Liver (tissue), 9 donors: ENCODE data around the gene RABL2B. TPM values are rescaled to one million over a fixed set of nuclear protein-coding genes. Genes with fewer than 3 reads are reported as not detected.

Source experiments
- DNase-seq: peaks from one replicate; pipeline ENCODE4 v3.0.0-alpha.2; 2017; ENCODE audit warnings: low spot score
- H3K27ac ChIP-seq, 2 donors: one replicate each; pipeline ENCODE4 v1.7.0; 2013; ENCODE audit warnings: inconsistent platforms in 2 of 2, low read length in 2 of 2, control low read depth in 1 of 2, low read depth in 1 of 2, mild to moderate bottlenecking in 1 of 2
- H3K27me3 ChIP-seq, 4 donors: one replicate each; pipeline versions ENCODE4 v1.6.1 to v1.7.0; 2013; ENCODE audit warnings: low read length in 3 of 4, inconsistent platforms in 1 of 4, mild to moderate bottlenecking in 1 of 4, moderate library complexity in 1 of 4; ENCODE audit not compliant: control insufficient read depth in 4 of 4, insufficient read depth in 4 of 4
- H3K36me3 ChIP-seq, 4 donors: one replicate each; pipeline versions ENCODE4 v1.6.1 to v1.7.0; 2013; ENCODE audit warnings: low read length in 3 of 4, mild to moderate bottlenecking in 3 of 4, low read depth in 1 of 4, moderate library complexity in 1 of 4; ENCODE audit not compliant: control insufficient read depth in 4 of 4, insufficient read depth in 3 of 4
- H3K4me1 ChIP-seq, 4 donors: one replicate each; pipeline versions ENCODE4 v1.6.1 to v1.7.0; 2013; ENCODE audit warnings: low read length in 3 of 4, mild to moderate bottlenecking in 3 of 4, moderate library complexity in 1 of 4; ENCODE audit not compliant: control insufficient read depth in 4 of 4, insufficient read depth in 4 of 4
- H3K4me3 ChIP-seq, 3 donors: one replicate each; pipeline versions ENCODE4 v1.6.1 to v1.7.0; 2013; ENCODE audit warnings: low read length in 3 of 3, control low read depth in 1 of 3, low read depth in 1 of 3, mild to moderate bottlenecking in 1 of 3
- H3K9ac ChIP-seq, 2 donors: one replicate each; pipeline ENCODE4 v1.7.0; 2013; ENCODE audit warnings: low read length in 2 of 2, mild to moderate bottlenecking in 2 of 2, moderate library complexity in 2 of 2, control low read depth in 1 of 2, low read depth in 1 of 2
- H3K9me3 ChIP-seq, 4 donors: one replicate each; pipeline versions ENCODE4 v1.6.1 to v1.7.0; 2013; ENCODE audit warnings: low read length in 3 of 4; ENCODE audit not compliant: control insufficient read depth in 4 of 4
- ATF3 ChIP-seq: IDR thresholded peaks from 2 replicates; pipeline ENCODE4 v1.6.1; 2016; ENCODE audit warnings: antibody characterized with exemption
- CTCF ChIP-seq: fragments of 150-350 bp; IDR thresholded peaks from 2 replicates; pipeline ENCODE4 v1.5.1; 2017; ENCODE audit warnings: improper control_type of control experiment, low read depth, low read length; ENCODE audit not compliant: missing input control
- EGR1 ChIP-seq, 2 donors: IDR thresholded peaks; 2 replicates each; pipeline ENCODE4 v1.6.1; 2016 to 2018; ENCODE audit warnings: antibody characterized with exemption in 2 of 2, low read depth in 2 of 2
- FOXA1 ChIP-seq: IDR thresholded peaks from 2 replicates; pipeline ENCODE4 v1.6.1; 2016; ENCODE audit warnings: antibody characterized with exemption
- FOXA2 ChIP-seq: IDR thresholded peaks from 2 replicates; pipeline ENCODE4 v1.6.1; 2016; ENCODE audit warnings: antibody characterized with exemption
- GABPA ChIP-seq, 2 donors: IDR thresholded peaks in 1 of 2; conservative IDR thresholded peaks in 1 of 2; 2 replicates each; pipeline ENCODE4 v1.6.1; 2016; ENCODE audit warnings: antibody characterized with exemption in 2 of 2, mild to moderate bottlenecking in 1 of 2, moderate library complexity in 1 of 2
- HNF4A ChIP-seq, 2 donors: conservative IDR thresholded peaks; 2 replicates each; pipeline ENCODE4 v1.6.1; 2016; ENCODE audit warnings: antibody characterized with exemption in 2 of 2, mild to moderate bottlenecking in 2 of 2
- HNF4G ChIP-seq: IDR thresholded peaks from 2 replicates; pipeline ENCODE4 v1.6.1; 2016; ENCODE audit warnings: antibody characterized with exemption
- JUND ChIP-seq, 2 donors: IDR thresholded peaks; 2 replicates each; pipeline ENCODE4 v1.6.1; 2016; ENCODE audit warnings: antibody characterized with exemption in 2 of 2
- MAX ChIP-seq: IDR thresholded peaks from 2 replicates; pipeline ENCODE4 v1.6.1; 2016; ENCODE audit warnings: antibody characterized with exemption
- NR2F2 ChIP-seq: IDR thresholded peaks from 2 replicates; pipeline ENCODE4 v1.6.1; 2016; ENCODE audit warnings: antibody characterized with exemption
- RAD21 ChIP-seq, 2 donors: IDR thresholded peaks; 2 replicates each; pipeline ENCODE4 v1.6.1; 2016; ENCODE audit warnings: antibody characterized with exemption in 2 of 2, mild to moderate bottlenecking in 2 of 2
- REST ChIP-seq: IDR thresholded peaks from 2 replicates; pipeline ENCODE4 v1.6.1; 2016; ENCODE audit warnings: antibody characterized with exemption, mild to moderate bottlenecking
- RXRA ChIP-seq, 2 donors: IDR thresholded peaks; 2 replicates each; pipeline ENCODE4 v1.6.1; 2017 to 2018; ENCODE audit warnings: antibody characterized with exemption in 2 of 2, mild to moderate bottlenecking in 1 of 2
- SP1 ChIP-seq: IDR thresholded peaks from 2 replicates; pipeline ENCODE4 v1.6.1; 2018; ENCODE audit warnings: antibody characterized with exemption, mild to moderate bottlenecking
- TAF1 ChIP-seq: conservative IDR thresholded peaks from 2 replicates; pipeline ENCODE4 v1.6.1; 2016; ENCODE audit warnings: antibody characterized with exemption, mild to moderate bottlenecking
- YY1 ChIP-seq: IDR thresholded peaks from 2 replicates; pipeline ENCODE4 v1.6.1; 2016; ENCODE audit warnings: antibody characterized with exemption, mild to moderate bottlenecking
- ZBTB33 ChIP-seq: IDR thresholded peaks from 2 replicates; pipeline ENCODE4 v1.6.1; 2016; ENCODE audit warnings: antibody characterized with exemption
- WGBS: extraction: QIAGEN DNeasy Blood & Tissue Kit; methylation state at CpG from one replicate; pipeline ENCODE4 v1.1.7; 2013; 5-methylcytosine and 5-hydroxymethylcytosine counted together
- polyA plus RNA-seq, 2 donors: library from polyadenylated mRNA; stranded (reverse) in 1 of 2; unstranded in 1 of 2; fragments of 200-250 nt in 1 of 2; fragments of >200 nt in 1 of 2; fragmentation: Nextera tagmentation in 1 of 2; extraction: Ambion mirVana in 1 of 2; gene quantifications; one replicate each; pipeline versions ENCODE4 v1.2.1 to v1.2.3, GENCODE V29; 2013 to 2015
- total RNA-seq, 2 donors: library from RNA; depleted of rRNA; stranded (reverse); fragments of >200 nt; gene quantifications; one replicate each; pipeline ENCODE4 v1.2.3, GENCODE V29; 2014
- donor health status: healthy.
- donor health status: healthy.
- donor health status: healthy.
- donor health status: healthy.
- donor health status: healthy.

The RABL2B gene
- total and polyA plus RNA-seq, 4 donors, result 4.2 to 6.7 (median 5.5) TPM

- Histone ChIP-seq H3K27me3 (no peaks in the 10 kb centered on the region), H3K27ac (no peak within 1 kb of the TSS), H3K9ac (no peak within 1 kb of the TSS), H3K4me3 (no peak within 1 kb of the TSS), H3K9me3 (no peaks in the 10 kb centered on the region), H3K4me1 (no peaks in the 10 kb centered on the region), H3K36me3 (no peaks in the 10 kb centered on the region)
- 86% methylated on average over 13 of the region's 13 CpGs for WGBS
- no peak for DNase-seq
- no peak for TF ChIP-seq ATF3
- no peak for TF ChIP-seq TAF1
- no peak for TF ChIP-seq ZBTB33
- TF ChIP-seq MAX, result no peak
- no peak for TF ChIP-seq RAD21 (IDR thresholded peaks at IDR 0.05)
- TF ChIP-seq CTCF, result no peak
- no peak for TF ChIP-seq EGR1 (IDR thresholded peaks at IDR 0.05; ENCODE audit: low read depth in 2 of 2)
- TF ChIP-seq FOXA1, result no peak
- no peak for TF ChIP-seq RXRA (IDR thresholded peaks at IDR 0.05)
- TF ChIP-seq HNF4A (conservative IDR thresholded peaks at IDR 0.05), result no peak
- TF ChIP-seq SP1, result no peak
- TF ChIP-seq YY1, result no peak
- no peak for TF ChIP-seq GABPA (IDR thresholded peaks at IDR 0.05 in 1 of 2, conservative IDR thresholded peaks at IDR 0.05 in 1 of 2)
- TF ChIP-seq FOXA2, result no peak
- TF ChIP-seq HNF4G, result no peak
- TF ChIP-seq NR2F2, result no peak
- no peak for TF ChIP-seq JUND (IDR thresholded peaks at IDR 0.05)
- no peak for TF ChIP-seq REST
Observed at GRCh38 chr22:50737728-50738648, 45.4 kb downstream of the RABL2B start, which contains the start of gene ACR. ACR (plus strand) TSS chr22:50738204; CDS start chr22:50738236, 32 bp downstream.
